Loucy (cell line): ENCODE results near the gene SEPTIN11.

Source experiments
- H2AFZ ChIP-seq: fragments of 200-600 bp; sonication (generic); 2 replicates; pipeline ENCODE4 v1.6.0; 2016; ENCODE audit warnings: antibody characterized with exemption, mild to moderate bottlenecking, low read length, moderate library complexity
- H3F3A ChIP-seq: fragments of 200-600 bp; 2 replicates; pipeline ENCODE4 v1.6.0; 2016; ENCODE audit warnings: antibody characterized with exemption, low read depth, mild to moderate bottlenecking
- H3K27me3 ChIP-seq: fragments of 200-600 bp; sonication (generic); 2 replicates; pipeline ENCODE4 v1.6.1; 2014; ENCODE audit warnings: low read length, mild to moderate bottlenecking; ENCODE audit not compliant: insufficient read depth, poor library complexity, severe bottlenecking
- H3K36me3 ChIP-seq: fragments of 200-600 bp; sonication (generic); 2 replicates; pipeline ENCODE4 v1.6.1; 2016; ENCODE audit warnings: low read length; ENCODE audit not compliant: insufficient read depth
- H3K4me1 ChIP-seq: fragments of 200-600 bp; sonication (generic); 2 replicates; pipeline ENCODE4 v1.5.1; 2014; ENCODE audit warnings: low read length, mild to moderate bottlenecking; ENCODE audit not compliant: insufficient read depth, poor library complexity, severe bottlenecking
- H3K4me2 ChIP-seq: fragments of 200-600 bp; sonication (generic); 2 replicates; pipeline ENCODE4 v1.6.0; 2014; ENCODE audit warnings: antibody characterized with exemption, low read length, low read depth, mild to moderate bottlenecking; ENCODE audit not compliant: poor library complexity, severe bottlenecking
- H3K4me3 ChIP-seq: fragments of 200-600 bp; sonication (generic); 2 replicates; pipeline ENCODE4 v1.5.1; 2014; ENCODE audit warnings: low read length, mild to moderate bottlenecking, mixed read lengths; ENCODE audit not compliant: poor library complexity, severe bottlenecking
- H3K79me2 ChIP-seq: fragments of 200-600 bp; sonication (generic); 2 replicates; pipeline ENCODE4 v1.6.1; 2014; ENCODE audit warnings: low read length; ENCODE audit not compliant: insufficient read depth
- H3K9ac ChIP-seq: fragments of 200-600 bp; sonication (generic); 2 replicates; pipeline ENCODE4 v1.6.0; 2014; ENCODE audit warnings: mild to moderate bottlenecking, low read depth, low read length, moderate library complexity; ENCODE audit not compliant: poor library complexity, severe bottlenecking
- H3K9me2 ChIP-seq: fragments of 200-600 bp; sonication (generic); replicated peaks from 2 replicates; pipeline ENCODE4 v1.6.1; 2016; ENCODE audit warnings: low read depth, low read length, mixed read lengths
- H3K9me3 ChIP-seq: fragments of 200-600 bp; sonication (generic); 2 replicates; pipeline ENCODE4 v1.6.1; 2014; ENCODE audit warnings: mild to moderate bottlenecking, antibody characterized with exemption, low read length, low read depth; ENCODE audit not compliant: insufficient read depth
- H4K20me1 ChIP-seq: fragments of 200-600 bp; sonication (generic); 2 replicates; pipeline ENCODE4 v1.6.0; 2014; ENCODE audit warnings: antibody characterized with exemption, low read length, mild to moderate bottlenecking; ENCODE audit not compliant: insufficient read depth, poor library complexity, severe bottlenecking
- CTCF ChIP-seq: fragments of 200-600 bp; sonication (generic); conservative IDR thresholded peaks from 2 replicates; pipeline ENCODE4 v1.5.1; 2014; ENCODE audit warnings: mild to moderate bottlenecking, antibody characterized with exemption, low read length
- EZH2phosphoT487 ChIP-seq: fragments of 200-600 bp; IDR thresholded peaks from 2 replicates; pipeline ENCODE4 v1.6.1; 2018; ENCODE audit warnings: antibody characterized with exemption, mild to moderate bottlenecking, moderate library complexity, borderline replicate concordance

The SEPTIN11 gene

GRCh38 chr4:76989391-76990061 lies 40.0 kb downstream of the SEPTIN11 start:
- H3K79me2 ChIP-seq: peaks cover 66% of the 10 kb centered on the region
- TF ChIP-seq CTCF: no peak
- H3K4me3 ChIP-seq: peak overlapping the region; percentile 72
- no peaks in the 10 kb centered on the region for H3K9me3 ChIP-seq
- H3K27me3 ChIP-seq: no peaks in the 10 kb centered on the region
- no peak overlapping the region for H2AFZ ChIP-seq
- peak overlapping the region; percentile 54 for H3K9ac ChIP-seq
- H3K36me3 ChIP-seq: peaks cover 3% of the 10 kb centered on the region; the same call in 1 of the 2 replicates
- no peaks in the 10 kb centered on the region for H3F3A ChIP-seq
- H3K9me2 ChIP-seq: no peaks in the 10 kb centered on the region
- peaks cover 71% of the 10 kb centered on the region for H3K4me1 ChIP-seq
- no peaks in the 10 kb centered on the region for H4K20me1 ChIP-seq
- H3K4me2 ChIP-seq: peak overlapping the region; percentile 91

- Histone ChIP-seq H3K9ac (no peak overlapping the region), H3F3A (no peaks in the 10 kb centered on the region), H3K4me1 (peaks cover 63% of the 10 kb centered on the region), H3K79me2 (peaks cover 57% of the 10 kb centered on the region; the same call in 1 of the 2 replicates), H3K36me3 (peaks cover 3% of the 10 kb centered on the region; the same call in 1 of the 2 replicates), H3K4me3 (peak overlapping the region; percentile 72), H3K27me3 (no peaks in the 10 kb centered on the region), H3K9me3 (no peaks in the 10 kb centered on the region), H2AFZ (no peak overlapping the region), H3K9me2 (no peaks in the 10 kb centered on the region), H4K20me1 (no peaks in the 10 kb centered on the region), H3K4me2 (peak overlapping the region; percentile 91)
- TF ChIP-seq EZH2phosphoT487 (no peak), CTCF (no peak)
These were observed 40.9 kb downstream of the SEPTIN11 start for GRCh38 chr4:76990288-76991080.

- Histone ChIP-seq H3K27me3 (no peaks in the 10 kb centered on the region), H4K20me1 (no peaks in the 10 kb centered on the region), H3K4me1 (peaks cover 55% of the 10 kb centered on the region), H3K9me2 (no peaks in the 10 kb centered on the region), H3K4me2 (no peak overlapping the region), H3F3A (no peaks in the 10 kb centered on the region), H3K4me3 (no peak overlapping the region), H3K79me2 (peaks cover 49% of the 10 kb centered on the region; the same call in 1 of the 2 replicates), H3K9ac (no peak overlapping the region), H3K36me3 (peaks cover 3% of the 10 kb centered on the region; the same call in 1 of the 2 replicates), H2AFZ (no peak overlapping the region), H3K9me3 (no peaks in the 10 kb centered on the region)
- TF ChIP-seq CTCF (no peak), EZH2phosphoT487 (no peak)
These were observed 41.7 kb downstream of the SEPTIN11 start for GRCh38 chr4:76991161-76991660.
